Lung (tissue), 12 donors: ENCODE results near the gene TP53I11. TPM values are rescaled to one million over a fixed set of nuclear protein-coding genes. Genes with fewer than 3 reads are reported as not detected.

Experiments used
- ATAC-seq: fragments of 200-7000 bp; cut with Tn5 transposase; one replicate; pipeline ENCODE4 v1.9.1; 2020; ENCODE audit warnings: moderate number of reproducible peaks; ENCODE audit not compliant: insufficient read depth, low FRiP score
- DNase-seq, 3 donors: peaks; one replicate each; pipeline ENCODE4 v3.0.0-alpha.2; 2013 to 2017
- H3K27ac ChIP-seq, 2 donors: one replicate each; pipeline ENCODE4 v1.5.1; 2013; ENCODE audit warnings: mild to moderate bottlenecking in 2 of 2, moderate library complexity in 2 of 2, control low read depth in 1 of 2, inconsistent platforms in 1 of 2, low read depth in 1 of 2, low read length in 1 of 2
- H3K27me3 ChIP-seq, 3 donors: one replicate each; pipeline ENCODE4 v1.5.1; 2013; ENCODE audit warnings: low read length in 2 of 3; ENCODE audit not compliant: control insufficient read depth in 3 of 3, insufficient read depth in 3 of 3
- H3K36me3 ChIP-seq, 4 donors: one replicate each; pipeline ENCODE4 v1.5.1; 2013; ENCODE audit warnings: low read length in 4 of 4, mild to moderate bottlenecking in 1 of 4, moderate library complexity in 1 of 4; ENCODE audit not compliant: control insufficient read depth in 4 of 4, insufficient read depth in 4 of 4
- H3K4me1 ChIP-seq, 5 donors: one replicate each; pipeline ENCODE4 v1.5.1; 2013; ENCODE audit warnings: low read length in 5 of 5, mild to moderate bottlenecking in 2 of 5, moderate library complexity in 1 of 5; ENCODE audit not compliant: control insufficient read depth in 5 of 5, insufficient read depth in 5 of 5
- H3K4me3 ChIP-seq: one replicate; pipeline ENCODE4 v1.5.1; 2013; ENCODE audit warnings: mild to moderate bottlenecking, control low read depth, moderate library complexity
- H3K9ac ChIP-seq, 2 donors: one replicate each; pipeline ENCODE4 v1.5.1; 2013; ENCODE audit warnings: low read length in 2 of 2, control low read depth in 1 of 2; ENCODE audit not compliant: insufficient read depth in 1 of 2
- H3K9me3 ChIP-seq, 4 donors: one replicate each; pipeline ENCODE4 v1.5.1; 2013; ENCODE audit warnings: low read length in 3 of 4, mild to moderate bottlenecking in 1 of 4, moderate library complexity in 1 of 4; ENCODE audit not compliant: control insufficient read depth in 4 of 4, insufficient read depth in 3 of 4
- WGBS, 2 donors: extraction: QIAGEN DNeasy Blood & Tissue Kit; methylation state at CpG; one replicate each; pipeline ENCODE4 v1.1.7; 2013; 5-methylcytosine and 5-hydroxymethylcytosine counted together
- polyA plus RNA-seq, 2 donors: library from polyadenylated mRNA; stranded (reverse); fragments of 200-250 nt; gene quantifications; one replicate each; pipeline ENCODE4 v1.2.1, GENCODE V29; 2013
- total RNA-seq, 2 donors: library from RNA; depleted of rRNA in 1 of 2; stranded (reverse); fragments of >200 nt in 1 of 2; gene quantifications; one replicate each; pipeline ENCODE4 v1.2.1, GENCODE V29; 2014 to 2021
- TF ChIP-seq, protein P1 (sequence below): IDR thresholded peaks from 2 replicates; pipeline ENCODE4 v1.5.1; 2012; ENCODE audit warnings: mild to moderate bottlenecking; ENCODE audit errors: control extremely low read depth, extremely low read depth
- donor health status: control.
- donor health status: control.
- donor health status: Bipolar disorder and iron deficiency.
- donor health status: healthy.
- donor health status: DM: yes; HTN: yes; CAD: no.

Gene TP53I11
- total and polyA plus RNA-seq, 4 donors: 51.2 to 134 (median 71.9) TPM

GRCh38 chr11:44892843-44893242 is 57.8 kb downstream of the TP53I11 start:
- TF ChIP-seq, protein P1, sequence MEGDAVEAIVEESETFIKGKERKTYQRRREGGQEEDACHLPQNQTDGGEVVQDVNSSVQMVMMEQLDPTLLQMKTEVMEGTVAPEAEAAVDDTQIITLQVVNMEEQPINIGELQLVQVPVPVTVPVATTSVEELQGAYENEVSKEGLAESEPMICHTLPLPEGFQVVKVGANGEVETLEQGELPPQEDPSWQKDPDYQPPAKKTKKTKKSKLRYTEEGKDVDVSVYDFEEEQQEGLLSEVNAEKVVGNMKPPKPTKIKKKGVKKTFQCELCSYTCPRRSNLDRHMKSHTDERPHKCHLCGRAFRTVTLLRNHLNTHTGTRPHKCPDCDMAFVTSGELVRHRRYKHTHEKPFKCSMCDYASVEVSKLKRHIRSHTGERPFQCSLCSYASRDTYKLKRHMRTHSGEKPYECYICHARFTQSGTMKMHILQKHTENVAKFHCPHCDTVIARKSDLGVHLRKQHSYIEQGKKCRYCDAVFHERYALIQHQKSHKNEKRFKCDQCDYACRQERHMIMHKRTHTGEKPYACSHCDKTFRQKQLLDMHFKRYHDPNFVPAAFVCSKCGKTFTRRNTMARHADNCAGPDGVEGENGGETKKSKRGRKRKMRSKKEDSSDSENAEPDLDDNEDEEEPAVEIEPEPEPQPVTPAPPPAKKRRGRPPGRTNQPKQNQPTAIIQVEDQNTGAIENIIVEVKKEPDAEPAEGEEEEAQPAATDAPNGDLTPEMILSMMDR: no peak
- Histone ChIP-seq H3K36me3 (no peaks in the 10 kb centered on the region), H3K4me1 (peaks cover 0 to 18% (median 7%) of the 10 kb centered on the region in 5 donors), H3K27me3 (no peaks in the 10 kb centered on the region), H3K9me3 (peaks cover 0 to 2% (median 0%) of the 10 kb centered on the region in 4 donors), H3K4me3 (no peak overlapping the region), H3K27ac (no peak overlapping the region), H3K9ac (no peak overlapping the region)
- 90 to 96% methylated on average over 7 of the region's 7 CpGs for WGBS, 2 donors
- ATAC-seq: no peak
- DNase-seq: no peak

DNA sequence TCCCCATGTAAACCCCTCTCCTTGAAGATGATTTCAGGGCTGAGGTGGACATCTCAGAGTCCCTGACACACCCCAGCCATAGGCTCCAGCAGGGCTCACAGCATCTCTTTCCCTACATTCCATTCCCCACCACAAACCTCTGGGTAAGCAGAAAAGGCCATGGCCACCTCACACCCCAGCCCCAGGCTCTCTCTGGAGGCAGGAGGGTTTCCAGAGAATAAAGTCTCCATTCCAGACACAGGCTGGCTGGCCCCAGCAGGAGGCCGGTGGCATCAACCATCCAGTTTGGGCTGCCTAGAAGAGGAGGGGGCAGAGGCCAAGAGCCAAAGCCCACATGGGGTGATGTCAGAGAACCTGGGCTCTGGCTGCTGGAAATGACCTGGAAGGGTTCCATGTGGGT is 61.4 kb downstream of the TP53I11 start:
- DNase-seq (no peak), ATAC-seq (no peak)
- peaks cover 0 to 2% (median 0%) of the 10 kb centered on the region in 4 donors for H3K9me3 ChIP-seq
- H3K36me3 ChIP-seq: no peaks in the 10 kb centered on the region
- no peak overlapping the region for H3K4me3 ChIP-seq
- H3K27me3 ChIP-seq: no peaks in the 10 kb centered on the region
- 83 to 95% methylated on average over 1 of the region's 1 CpG for WGBS, 2 donors
- TF ChIP-seq, protein P1: no peak
- H3K27ac ChIP-seq: no peak overlapping the region
- H3K9ac ChIP-seq: no peak overlapping the region
- peaks cover 0 to 17% (median 7%) of the 10 kb centered on the region in 5 donors for H3K4me1 ChIP-seq

- TF ChIP-seq, protein P1: no peak
- 86 to 92% methylated on average over 3 of the region's 3 CpGs for WGBS, 2 donors
- Histone ChIP-seq H3K9ac (no peak overlapping the region), H3K27me3 (no peaks in the 10 kb centered on the region), H3K4me1 (peaks cover 0 to 4% (median 0%) of the 10 kb centered on the region in 5 donors), H3K4me3 (no peak overlapping the region), H3K9me3 (no peaks in the 10 kb centered on the region), H3K36me3 (no peaks in the 10 kb centered on the region), H3K27ac (no peak overlapping the region)
- DNase-seq: no peak
- no peak for ATAC-seq
These were observed 63.0 kb downstream of the TP53I11 start for GRCh38 chr11:44887636-44888035.

DNA sequence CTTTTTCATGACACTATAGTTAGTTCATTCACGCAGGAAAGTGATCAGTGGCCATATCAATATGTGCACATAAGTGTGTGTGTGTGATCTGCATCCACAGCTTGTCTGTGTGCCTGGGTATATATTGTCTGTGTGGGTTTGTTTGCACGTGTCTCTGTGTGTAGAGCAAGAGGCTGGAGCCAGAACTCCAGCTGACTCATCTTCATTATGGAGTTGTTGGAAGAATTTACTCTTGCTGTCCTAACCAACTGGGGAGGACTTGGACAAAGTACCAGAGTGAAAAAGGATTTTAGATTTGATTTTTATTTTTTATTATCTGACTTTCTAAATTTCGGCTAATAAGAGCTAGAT is 63.9 kb downstream of the TP53I11 start:
- WGBS, 2 donors: 68 to 70% methylated on average over 3 of the region's 3 CpGs
- Histone ChIP-seq H3K27ac (no peak overlapping the region), H3K27me3 (no peaks in the 10 kb centered on the region), H3K9me3 (no peaks in the 10 kb centered on the region), H3K9ac (no peak overlapping the region), H3K36me3 (no peaks in the 10 kb centered on the region), H3K4me1 (peaks cover 0 to 4% (median 0%) of the 10 kb centered on the region in 5 donors), H3K4me3 (no peak overlapping the region)
- ATAC-seq (peak; percentile 55), DNase-seq (peak in 2 of 3 donors; percentile 22 to 58)
- TF ChIP-seq, protein P1: no peak
